Measurements from ENCODE around the gene ASNSD1.

DNA sequence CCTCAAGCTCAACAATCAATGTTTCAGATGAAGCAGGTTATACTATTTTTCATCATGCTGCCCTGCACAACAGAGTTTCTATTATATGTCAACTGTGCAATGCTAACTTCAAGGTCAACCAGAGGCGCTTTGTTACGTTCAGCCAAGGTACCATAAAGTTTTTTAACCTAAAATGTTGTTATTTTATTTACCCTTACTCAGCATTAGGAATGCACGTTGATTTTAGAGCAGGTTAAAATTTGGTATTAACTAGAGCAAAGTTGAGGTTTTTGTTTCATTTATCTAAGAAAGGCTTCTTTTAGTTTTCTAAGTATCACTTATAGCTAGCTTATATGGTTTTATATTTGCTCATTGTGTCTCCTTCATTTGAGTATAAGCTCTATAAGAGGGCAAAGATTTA lies 35.0 kb downstream of the ASNSD1 start:
- no peak for TF ChIP-seq POLR2A (IDR thresholded peaks at IDR 0.05)
- TF ChIP-seq, protein P1, sequence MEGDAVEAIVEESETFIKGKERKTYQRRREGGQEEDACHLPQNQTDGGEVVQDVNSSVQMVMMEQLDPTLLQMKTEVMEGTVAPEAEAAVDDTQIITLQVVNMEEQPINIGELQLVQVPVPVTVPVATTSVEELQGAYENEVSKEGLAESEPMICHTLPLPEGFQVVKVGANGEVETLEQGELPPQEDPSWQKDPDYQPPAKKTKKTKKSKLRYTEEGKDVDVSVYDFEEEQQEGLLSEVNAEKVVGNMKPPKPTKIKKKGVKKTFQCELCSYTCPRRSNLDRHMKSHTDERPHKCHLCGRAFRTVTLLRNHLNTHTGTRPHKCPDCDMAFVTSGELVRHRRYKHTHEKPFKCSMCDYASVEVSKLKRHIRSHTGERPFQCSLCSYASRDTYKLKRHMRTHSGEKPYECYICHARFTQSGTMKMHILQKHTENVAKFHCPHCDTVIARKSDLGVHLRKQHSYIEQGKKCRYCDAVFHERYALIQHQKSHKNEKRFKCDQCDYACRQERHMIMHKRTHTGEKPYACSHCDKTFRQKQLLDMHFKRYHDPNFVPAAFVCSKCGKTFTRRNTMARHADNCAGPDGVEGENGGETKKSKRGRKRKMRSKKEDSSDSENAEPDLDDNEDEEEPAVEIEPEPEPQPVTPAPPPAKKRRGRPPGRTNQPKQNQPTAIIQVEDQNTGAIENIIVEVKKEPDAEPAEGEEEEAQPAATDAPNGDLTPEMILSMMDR (IDR thresholded peaks at IDR 0.05) = no peak

All from right lobe of liver (tissue), 4 donors.